Activated CD8-positive, alpha-beta memory T cell treated with anti-CD3 and anti-CD28 coated beads for 4 hours (primary cell): ENCODE measurements around the gene PMPCA.
"Not testable (repeated sequence)": the region's sequence is repeated elsewhere in the genome, so short reads cannot be mapped to it uniquely, and the experiment has no call there.

Experiments used
- DNase-seq, 2 donors: peaks; one replicate each; pipeline ENCODE4 v3.0.0-alpha.2; 2020; ENCODE audit warnings: low read depth in 2 of 2

PMPCA gene

DNA sequence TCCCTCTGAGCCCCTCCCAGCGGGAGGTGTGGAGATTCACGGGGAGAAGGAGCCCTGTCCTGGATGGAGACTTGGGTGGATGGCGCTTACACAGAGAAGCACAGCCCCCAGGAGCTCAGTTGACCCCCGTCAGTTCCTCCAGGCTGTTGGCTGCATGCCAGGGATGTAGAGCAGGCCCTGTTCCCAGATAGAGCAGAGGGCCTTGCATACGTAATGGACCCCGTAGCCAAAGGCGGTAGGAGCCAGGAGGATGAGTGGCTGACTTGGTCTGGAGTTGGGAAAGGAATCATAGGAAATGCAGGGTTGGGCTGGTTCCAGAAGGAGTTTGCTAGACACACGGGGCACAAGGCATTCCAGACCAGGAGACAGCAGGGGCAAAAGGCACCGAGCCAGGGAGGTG lies 2.5 kb downstream of the PMPCA start:
- no peak for DNase-seq

DNA sequence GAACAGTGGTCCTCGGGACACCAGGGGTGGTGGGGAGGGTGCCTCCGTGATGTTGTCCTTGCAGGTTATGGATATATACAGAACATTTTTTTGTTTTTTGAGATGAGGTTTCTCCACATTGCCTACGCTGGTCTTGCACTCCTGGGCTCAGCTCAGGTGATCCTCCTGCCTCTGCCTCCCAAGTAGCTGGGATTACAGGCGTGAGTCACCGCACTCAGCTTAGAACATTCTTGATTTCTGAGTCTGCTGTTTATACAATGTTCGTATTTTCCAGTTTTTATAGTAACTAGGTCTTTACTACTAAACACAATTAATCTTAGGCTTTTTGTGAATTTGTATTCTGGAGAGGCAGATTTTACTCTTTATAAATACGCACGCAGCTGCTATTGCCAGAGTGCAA lies 6.0 kb downstream of the PMPCA start:
- no peak for DNase-seq

- DNase-seq: no peak
Observed at GRCh38 chr9:136416914-136417313, 6.5 kb downstream of the PMPCA start.

GRCh38 chr9:136418182-136419091 lies 8.0 kb downstream of the PMPCA start:
- no peak for DNase-seq

DNA sequence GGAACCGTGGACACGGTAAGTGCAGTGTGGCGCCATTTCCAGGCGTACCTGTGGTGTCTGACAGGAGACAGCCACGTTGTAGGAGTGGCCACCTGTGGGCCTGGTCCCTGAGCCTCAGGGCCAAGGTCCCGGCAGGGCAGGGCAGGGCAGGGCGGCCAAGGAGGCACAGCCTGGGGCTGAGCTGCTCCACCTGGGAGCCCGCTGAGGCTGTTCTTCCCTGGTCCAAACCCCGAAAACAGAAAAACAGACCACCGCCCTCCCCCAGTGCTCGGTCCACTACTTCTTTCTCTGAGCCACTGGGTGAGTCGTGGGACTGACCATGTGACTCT lies 8.6 kb downstream of the PMPCA start:
- DNase-seq: no peak

DNA sequence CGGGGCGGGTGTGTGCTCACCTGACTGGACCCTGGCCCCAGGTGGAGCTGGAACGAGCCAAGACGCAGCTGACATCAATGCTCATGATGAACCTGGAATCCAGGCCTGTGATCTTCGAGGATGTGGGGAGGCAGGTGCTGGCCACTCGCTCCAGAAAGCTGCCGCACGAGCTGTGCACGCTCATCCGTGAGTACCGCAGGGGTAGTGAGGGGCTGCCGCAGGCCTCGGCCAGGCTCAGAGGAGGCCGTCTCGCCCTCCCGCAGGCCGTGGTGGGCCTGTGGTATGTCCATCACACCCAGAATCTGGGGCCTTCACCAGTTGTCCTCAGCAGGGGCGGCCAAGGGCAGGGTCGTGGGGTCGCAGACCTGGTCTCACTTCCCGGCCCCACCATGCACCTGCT lies 11.3 kb downstream of the PMPCA start:
- no peak for DNase-seq

DNA sequence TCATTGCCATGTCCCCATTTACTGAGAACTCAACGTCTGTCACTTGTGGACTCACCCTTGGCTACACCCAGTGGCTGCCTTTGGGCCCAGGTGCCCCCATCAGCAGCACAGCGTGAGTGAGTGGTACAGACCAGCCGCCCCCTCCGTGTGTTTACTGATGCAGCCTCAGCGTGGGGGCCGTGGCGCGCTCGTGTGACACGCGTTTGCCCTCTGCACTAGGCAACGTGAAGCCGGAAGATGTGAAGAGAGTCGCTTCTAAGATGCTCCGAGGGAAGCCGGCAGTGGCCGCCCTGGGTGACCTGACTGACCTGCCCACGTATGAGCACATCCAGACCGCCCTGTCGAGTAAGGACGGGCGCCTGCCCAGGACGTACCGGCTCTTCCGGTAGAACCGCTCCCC lies 12.4 kb downstream of the PMPCA start:
- no peak for DNase-seq

DNA sequence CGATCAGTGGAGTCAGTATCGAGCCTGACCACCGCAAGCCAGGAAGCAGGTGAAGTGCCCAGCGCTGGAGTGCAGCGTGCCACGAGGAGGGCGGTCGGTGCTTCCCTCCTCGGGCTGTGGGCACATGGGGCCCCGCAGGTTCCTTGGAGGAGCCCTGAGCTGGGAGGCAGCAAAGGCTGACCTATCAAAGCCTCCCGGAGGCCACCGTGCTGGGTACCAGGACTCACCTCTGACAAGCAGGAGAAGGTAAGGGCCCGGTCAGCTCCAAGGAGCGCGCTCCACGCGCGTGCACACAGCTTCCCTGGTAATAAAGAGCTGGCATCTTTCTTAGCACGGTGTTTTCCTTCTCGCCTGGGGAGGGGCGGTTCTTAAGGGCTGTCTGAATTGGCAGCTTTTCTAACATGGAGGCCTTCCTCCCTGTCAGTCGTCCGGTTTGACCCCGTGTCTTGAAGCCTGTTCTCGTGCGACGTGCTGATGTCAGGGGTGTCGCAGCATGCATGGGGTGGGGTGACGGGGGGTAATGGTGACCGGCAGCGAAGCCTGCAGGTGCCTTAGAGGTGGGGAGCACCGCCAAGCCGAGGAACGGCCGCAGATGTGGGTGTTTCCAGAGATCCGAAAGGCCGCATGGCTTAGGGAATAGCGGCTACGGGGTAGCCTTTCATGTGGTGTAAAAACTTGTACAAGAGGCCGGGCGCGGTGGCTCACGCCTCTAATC lies 13.1 kb downstream of the PMPCA start:
- DNase-seq: no peak

DNA sequence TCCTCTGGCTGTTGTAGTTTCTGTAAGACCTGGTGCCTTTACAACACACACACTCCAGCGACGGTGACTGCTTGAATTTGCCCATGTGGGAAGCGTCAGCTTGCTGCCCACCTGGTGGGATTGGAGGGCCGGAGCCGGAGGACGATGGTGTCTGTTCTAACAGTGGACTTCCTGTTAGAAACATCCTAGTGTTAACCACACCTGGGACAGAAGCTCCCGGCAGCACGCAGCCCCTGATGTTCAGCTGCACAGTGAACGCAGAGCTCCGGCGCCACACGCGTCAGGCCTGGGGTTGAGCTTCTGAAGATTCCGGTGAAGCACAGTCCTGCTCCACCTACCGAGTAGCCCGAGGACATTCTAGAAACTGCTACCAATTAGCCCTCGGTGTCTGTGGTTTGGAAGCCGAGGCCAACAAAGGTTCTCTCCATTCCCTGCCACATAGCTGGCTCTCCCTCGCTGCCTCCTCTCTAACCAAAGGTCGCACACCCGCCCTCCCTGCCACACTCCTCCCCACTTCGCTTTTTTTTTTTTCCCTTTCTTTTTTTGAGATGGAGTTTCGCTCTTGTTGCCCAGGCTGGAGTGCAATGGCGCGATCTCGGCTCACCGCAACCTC lies 14.4 kb downstream of the PMPCA start:
- no peak for DNase-seq

- DNase-seq: not testable (repeated sequence)
Observed at GRCh38 chr9:136425367-136425766, 14.9 kb downstream of the PMPCA start.

- no peak for DNase-seq
Observed at GRCh38 chr9:136426787-136427186, 16.3 kb downstream of the PMPCA start.

- no peak for DNase-seq
Observed at GRCh38 chr9:136429075-136429628, 18.7 kb downstream of the PMPCA start.

GRCh38 chr9:136429683-136430491 lies 19.4 kb downstream of the PMPCA start:
- no peak for DNase-seq

DNA sequence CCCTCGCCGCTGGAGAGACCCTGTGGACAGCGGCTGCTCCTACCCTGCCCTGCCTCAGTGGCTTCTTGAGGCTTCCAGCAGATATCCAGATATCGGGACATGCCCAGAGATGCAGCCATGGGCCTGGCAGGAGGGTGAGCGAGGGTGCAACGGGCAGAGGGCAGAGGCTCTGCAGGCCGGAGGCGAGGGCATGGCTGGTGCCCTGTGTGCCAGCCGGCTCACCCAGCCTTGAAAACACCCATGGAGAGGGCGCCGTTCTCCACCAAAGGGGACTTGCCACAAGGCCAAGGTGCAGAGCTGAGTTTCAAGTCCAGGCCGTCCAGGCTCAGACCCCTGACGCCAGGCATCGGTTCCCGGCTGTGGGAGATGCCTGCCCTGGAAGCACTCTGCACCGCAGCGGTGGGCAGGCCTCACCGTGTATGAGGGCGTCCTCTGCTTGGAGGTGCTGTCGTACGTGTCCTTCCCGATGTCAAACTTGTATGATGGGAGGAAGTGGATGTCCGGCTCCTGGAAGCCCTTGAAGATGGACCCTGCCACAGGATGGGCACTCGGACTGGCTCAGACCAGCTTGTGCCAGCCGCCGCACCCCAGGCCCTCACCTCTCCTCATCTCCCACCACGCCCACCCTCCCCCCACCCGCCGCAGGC lies 20.3 kb downstream of the PMPCA start:
- no peak for DNase-seq

DNA sequence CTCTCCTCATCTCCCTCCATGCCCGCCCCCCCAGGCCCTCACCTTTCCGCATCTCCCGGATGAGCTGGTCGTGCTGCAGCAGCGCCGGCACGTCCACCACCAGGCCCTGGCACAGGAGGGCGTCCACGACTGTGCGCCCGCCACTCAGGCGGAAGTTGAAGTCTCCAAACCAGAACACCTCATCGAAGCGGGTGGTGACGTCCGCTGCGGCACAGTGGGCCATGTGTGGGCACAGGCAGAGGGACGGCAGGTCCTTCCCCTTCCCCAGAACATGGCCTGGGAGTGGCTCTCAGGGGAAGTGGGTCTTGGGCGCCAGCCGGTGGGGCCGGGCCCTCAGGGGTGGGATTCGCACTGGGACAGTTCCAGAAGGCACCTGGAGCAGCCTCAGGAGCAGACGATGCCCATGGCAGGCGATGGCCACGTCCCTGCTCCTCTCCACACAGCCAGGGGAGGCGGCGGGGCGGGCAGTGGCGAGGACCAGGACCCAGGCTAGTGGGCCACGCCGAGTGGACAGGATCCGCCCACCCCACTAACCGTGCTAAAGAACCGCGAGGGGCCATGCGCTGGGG lies 21.4 kb downstream of the PMPCA start:
- DNase-seq: no peak

DNA sequence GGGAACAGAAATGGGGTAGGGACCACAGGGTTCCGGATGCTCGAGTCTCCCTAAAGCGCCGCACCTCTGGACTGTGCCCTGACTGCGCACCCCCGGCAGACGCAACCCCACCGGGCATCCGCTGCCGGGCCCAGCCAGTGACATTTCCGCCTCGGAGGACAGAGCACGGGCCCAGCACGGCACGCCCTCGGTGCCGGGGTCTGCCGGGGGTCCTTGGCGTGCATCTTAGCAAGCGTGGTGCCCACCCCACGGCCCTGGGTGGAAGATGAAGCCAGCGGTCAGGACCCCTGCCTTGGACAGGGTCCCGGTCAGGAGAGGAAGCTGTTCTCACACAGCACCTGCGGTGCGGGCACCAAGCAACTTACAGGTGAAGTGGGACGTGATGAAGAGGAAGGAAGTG lies 22.1 kb downstream of the PMPCA start:
- DNase-seq: no peak

DNA sequence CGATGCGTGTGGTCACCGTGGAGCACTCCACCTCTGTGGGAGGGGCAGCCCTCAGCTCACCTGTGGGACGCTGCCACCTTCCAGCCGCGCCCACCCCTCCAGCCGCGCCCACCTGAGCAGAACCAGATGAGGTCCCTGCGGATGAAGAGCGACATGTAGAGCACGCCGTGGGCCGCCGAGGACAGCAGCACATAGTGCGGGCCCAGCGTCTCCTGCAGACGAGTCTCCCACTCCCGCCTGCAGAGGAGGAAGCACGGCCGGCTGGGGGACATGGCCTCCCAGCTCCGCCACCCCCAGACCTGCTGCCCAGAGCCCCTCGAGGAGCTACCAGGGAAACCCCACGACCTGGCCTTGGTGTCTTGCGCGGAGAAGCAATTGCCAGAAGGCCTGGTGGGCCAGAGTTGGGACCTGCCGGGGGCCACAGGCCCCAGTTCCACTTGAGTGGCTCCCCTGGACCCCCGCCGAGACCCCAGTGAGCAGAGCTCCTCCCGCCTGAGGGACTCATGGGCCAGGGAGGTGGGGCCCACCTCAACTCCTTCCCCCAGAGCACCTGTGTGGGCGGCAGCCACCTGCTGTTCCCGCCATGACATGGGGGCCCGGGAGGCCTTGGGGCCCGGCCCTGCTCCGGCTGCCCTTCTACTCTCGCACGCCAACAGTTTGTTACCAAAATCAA lies 22.7 kb downstream of the PMPCA start:
- DNase-seq: no peak

- no peak for DNase-seq
Observed at GRCh38 chr9:136433849-136434579, 23.6 kb downstream of the PMPCA start.

DNA sequence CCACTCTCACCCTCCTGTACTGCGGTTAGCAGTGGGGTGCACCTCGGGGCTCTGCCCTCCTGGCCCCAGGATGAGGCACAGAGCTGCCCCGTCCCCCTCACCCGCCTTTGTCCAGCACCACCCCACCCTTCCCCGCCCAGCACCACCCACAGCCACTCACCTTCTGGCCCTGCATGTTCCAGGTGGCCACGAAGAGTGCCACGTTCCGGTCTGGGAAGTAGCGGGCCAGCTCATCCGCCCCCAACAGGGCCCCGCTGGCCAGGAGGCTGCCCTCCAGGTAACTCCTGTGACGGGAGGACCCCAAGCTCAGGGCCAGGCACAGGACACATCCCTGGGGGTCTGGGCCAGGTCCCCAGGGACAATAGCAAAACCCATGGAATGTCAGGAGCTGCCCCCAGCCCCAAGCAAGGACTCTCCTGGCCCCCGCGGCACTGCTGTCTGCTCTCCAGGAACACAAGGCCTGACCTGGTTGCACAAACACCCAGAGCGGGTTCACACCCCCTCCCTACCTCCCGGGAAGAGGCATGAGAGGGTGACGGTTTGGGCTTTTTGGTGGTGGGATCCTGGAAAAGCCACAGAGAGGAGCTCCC lies 24.2 kb downstream of the PMPCA start:
- no peak for DNase-seq
